Amniotic epithelial cell (primary cell): Measurements from ENCODE around the gene GLUL.
"Not testable (repeated sequence)": the region's sequence is repeated elsewhere in the genome, so short reads cannot be mapped to it uniquely, and the experiment has no call there.

Experiments used
- DNase-seq: peaks from one replicate; pipeline ENCODE4 v3.0.0-alpha.2; 2010; ENCODE audit warnings: low read depth

The GLUL gene

GRCh38 chr1:182394055-182394775, 2.6 kb upstream of the GLUL start:
- no peak for DNase-seq

GRCh38 chr1:182392050-182393028, 749 bp upstream of the GLUL start:
- DNase-seq: peak; percentile 26

GRCh38 chr1:182391028-182391361, 595 bp downstream of the GLUL start:
- no peak for DNase-seq

GRCh38 chr1:182389619-182390047, 2.0 kb downstream of the GLUL start:
- peak; percentile 22 for DNase-seq

GRCh38 chr1:182388392-182389134, 3.0 kb downstream of the GLUL start:
- no peak for DNase-seq

- no peak for DNase-seq
Observed at GRCh38 chr1:182387566-182387965, 4.0 kb downstream of the GLUL start.

- DNase-seq: no peak
Observed at GRCh38 chr1:182386980-182387379, 4.6 kb downstream of the GLUL start.

- DNase-seq: no peak
Observed at GRCh38 chr1:182385885-182386853, 5.4 kb downstream of the GLUL start.

- no peak for DNase-seq
Observed at GRCh38 chr1:182384387-182384960, 7.1 kb downstream of the GLUL start.

- no peak for DNase-seq
Observed at GRCh38 chr1:182383934-182384333, 7.7 kb downstream of the GLUL start.

- no peak for DNase-seq
Observed at GRCh38 chr1:182383037-182383661, 8.4 kb downstream of the GLUL start.

- no peak for DNase-seq
Observed at GRCh38 chr1:182381962-182382819, 9.4 kb downstream of the GLUL start.

- no peak for DNase-seq
Observed at GRCh38 chr1:182380199-182380598, 11.4 kb downstream of the GLUL start.

GRCh38 chr1:182379781-182380180, 11.8 kb downstream of the GLUL start:
- DNase-seq: not testable (repeated sequence)

- DNase-seq: no peak
Observed at GRCh38 chr1:182376936-182377574, 14.5 kb downstream of the GLUL start.

- no peak for DNase-seq
Observed at GRCh38 chr1:182374101-182374834, 17.3 kb downstream of the GLUL start.

- DNase-seq: no peak
Observed at GRCh38 chr1:182370532-182370931, 21.1 kb downstream of the GLUL start.

- no peak for DNase-seq
Observed at GRCh38 chr1:182368903-182369302, 22.7 kb downstream of the GLUL start.
